IPS-20b (cell line): ENCODE results near the gene PTPRM.

ENCODE experiments used
- H3K27ac ChIP-seq: one replicate; pipeline ENCODE4 v1.5.1; 2013; ENCODE audit warnings: low read length
- H3K27me3 ChIP-seq: 2 replicates; pipeline ENCODE4 v1.6.1; 2013; ENCODE audit warnings: mild to moderate bottlenecking, low read length, inconsistent platforms; ENCODE audit not compliant: insufficient read depth
- H3K36me3 ChIP-seq: 2 replicates; pipeline ENCODE4 v1.6.1; 2013; ENCODE audit warnings: low read depth, mild to moderate bottlenecking, inconsistent platforms, low read length, moderate library complexity; ENCODE audit not compliant: insufficient read depth
- H3K4me1 ChIP-seq: 2 replicates; pipeline ENCODE4 v1.6.1; 2013; ENCODE audit warnings: mild to moderate bottlenecking, control low read depth, inconsistent platforms, low read length, moderate library complexity; ENCODE audit not compliant: insufficient read depth
- H3K4me3 ChIP-seq: 2 replicates; pipeline ENCODE4 v1.5.1; 2013; ENCODE audit warnings: mild to moderate bottlenecking, low read length, inconsistent platforms
- H3K9ac ChIP-seq: 2 replicates; pipeline ENCODE4 v1.6.1; 2013; ENCODE audit warnings: low read depth, mild to moderate bottlenecking, inconsistent platforms, low read length, moderate library complexity
- H3K9me3 ChIP-seq: 2 replicates; pipeline ENCODE4 v1.6.1; 2013; ENCODE audit warnings: mild to moderate bottlenecking, low read depth, low read length, inconsistent platforms; ENCODE audit not compliant: insufficient read depth

The PTPRM gene

DNA sequence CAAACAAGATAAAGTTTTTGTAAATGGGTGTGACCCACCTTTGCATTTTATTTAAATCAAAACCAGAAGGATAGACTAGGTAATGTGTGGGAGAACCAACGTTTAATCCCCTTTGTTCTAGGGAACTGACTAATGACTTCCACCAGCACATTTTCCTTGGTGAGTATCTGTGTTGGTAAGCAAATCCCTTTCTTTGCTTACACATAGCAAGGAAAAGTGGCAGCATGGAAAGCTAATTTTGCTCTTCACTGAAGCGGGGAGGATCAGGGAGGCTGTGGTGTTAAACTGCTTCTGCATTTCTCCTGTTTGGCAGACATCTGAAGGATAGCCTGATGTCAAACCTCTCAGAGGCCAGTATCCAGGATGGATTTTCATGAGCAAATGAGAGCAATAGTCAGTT, 331.1 kb downstream of the PTPRM start:
- H3K27ac ChIP-seq: no peak overlapping the region
- H3K9ac ChIP-seq: no peak overlapping the region
- 0 out of 2 replicates have a peak, but pooled peaks cover 9% of the 10 kb centered on the region for H3K4me1 ChIP-seq
- H3K36me3 ChIP-seq: no peaks in the 10 kb centered on the region
- H3K9me3 ChIP-seq: no peaks in the 10 kb centered on the region
- H3K4me3 ChIP-seq: no peak overlapping the region
- no peaks in the 10 kb centered on the region for H3K27me3 ChIP-seq

DNA sequence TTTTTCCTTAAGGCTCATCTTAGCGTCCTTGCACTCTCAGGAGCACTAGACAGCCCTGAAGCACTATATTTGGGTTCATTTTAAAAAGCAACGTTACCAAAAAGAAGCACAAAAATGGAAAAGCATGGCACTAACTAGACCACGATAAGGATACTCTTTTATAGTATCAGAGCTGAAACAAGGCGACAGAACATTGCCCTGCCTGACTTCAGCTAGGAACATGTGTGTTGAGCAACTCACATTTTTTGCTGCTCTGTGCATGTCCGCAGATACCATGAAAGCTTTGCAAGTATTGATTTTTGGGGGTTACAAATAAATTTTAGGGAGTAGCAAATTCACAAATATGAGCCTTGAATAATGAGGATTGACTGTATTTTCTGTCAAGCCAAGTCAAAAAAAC, 332.0 kb downstream of the PTPRM start:
- Histone ChIP-seq H3K4me3 (no peak overlapping the region), H3K9me3 (no peaks in the 10 kb centered on the region), H3K27ac (no peak overlapping the region), H3K36me3 (no peaks in the 10 kb centered on the region), H3K27me3 (no peaks in the 10 kb centered on the region), H3K9ac (no peak overlapping the region), H3K4me1 (0 out of 2 replicates have a peak, but pooled peaks cover 9% of the 10 kb centered on the region)

DNA sequence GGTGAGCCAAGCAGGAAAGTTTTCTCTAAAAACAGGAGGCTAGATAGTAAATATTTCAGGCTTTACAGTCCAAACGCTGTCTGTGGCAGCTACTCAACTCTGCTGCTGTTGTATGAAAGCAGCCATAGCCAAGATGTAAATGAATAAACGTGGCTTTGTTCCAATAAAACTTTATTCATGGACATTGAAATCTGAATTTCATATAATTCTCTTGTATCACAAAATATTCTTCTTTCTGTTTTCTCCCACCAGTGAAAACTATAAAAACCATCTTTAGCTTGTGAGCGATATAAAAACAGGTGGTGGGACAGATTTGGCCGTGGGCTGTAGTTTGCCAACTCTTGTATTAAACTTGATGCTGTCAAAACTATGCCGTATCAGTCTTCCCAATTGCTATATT, 333.0 kb downstream of the PTPRM start:
- Histone ChIP-seq H3K27me3 (no peaks in the 10 kb centered on the region), H3K4me3 (no peak overlapping the region), H3K9me3 (no peaks in the 10 kb centered on the region), H3K9ac (no peak overlapping the region), H3K36me3 (no peaks in the 10 kb centered on the region), H3K4me1 (0 out of 2 replicates have a peak, but pooled peaks cover 9% of the 10 kb centered on the region), H3K27ac (no peak overlapping the region)

DNA sequence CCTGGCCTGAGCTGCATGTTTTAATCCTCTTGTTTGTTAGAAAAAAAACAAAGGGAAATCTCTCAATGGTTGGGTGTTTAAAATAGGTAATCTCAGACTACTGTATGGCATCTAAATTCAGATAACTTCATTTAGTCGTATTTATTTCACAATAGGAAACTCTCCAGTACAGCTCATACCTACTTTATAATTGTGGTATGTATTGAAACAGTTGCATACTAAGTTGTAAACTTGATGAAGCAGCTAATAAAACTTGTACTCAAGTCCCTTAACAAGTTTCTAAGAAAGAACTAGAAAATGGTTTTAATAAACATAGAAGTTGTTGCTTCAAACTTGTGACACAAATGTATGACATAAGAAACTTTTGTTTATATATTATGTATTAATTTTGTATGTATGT, 334.5 kb downstream of the PTPRM start:
- no peaks in the 10 kb centered on the region for H3K36me3 ChIP-seq
- H3K27me3 ChIP-seq: no peaks in the 10 kb centered on the region
- no peak overlapping the region for H3K4me3 ChIP-seq
- H3K9ac ChIP-seq: no peak overlapping the region
- no peaks in the 10 kb centered on the region for H3K9me3 ChIP-seq
- H3K27ac ChIP-seq: no peak overlapping the region
- 0 out of 2 replicates have a peak, but pooled peaks cover 9% of the 10 kb centered on the region for H3K4me1 ChIP-seq

DNA sequence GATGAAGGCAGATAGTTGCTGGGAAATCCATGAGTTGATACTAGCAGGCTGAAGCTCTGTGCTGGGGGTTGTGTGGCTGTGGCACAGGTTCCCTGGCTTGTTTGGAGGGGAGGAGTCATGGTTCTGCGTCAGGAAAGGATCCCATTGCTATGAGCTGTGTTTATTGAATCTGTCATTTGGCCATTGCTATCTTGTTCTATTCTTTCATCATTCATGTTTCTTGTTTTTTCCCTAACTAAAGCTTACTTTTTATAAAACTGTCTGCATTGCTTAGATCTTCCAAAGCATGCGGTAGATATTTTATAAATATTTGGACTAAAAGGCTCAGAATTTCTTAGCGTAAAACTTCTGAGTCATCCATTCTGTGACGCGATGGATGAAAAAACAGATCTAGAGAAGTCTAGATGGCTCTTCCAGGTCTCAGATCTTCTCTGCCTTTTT, 335.3 kb downstream of the PTPRM start:
- Histone ChIP-seq H3K4me1 (0 out of 2 replicates have a peak, but pooled peaks cover 5% of the 10 kb centered on the region), H3K36me3 (no peaks in the 10 kb centered on the region), H3K4me3 (no peak overlapping the region), H3K9me3 (no peaks in the 10 kb centered on the region), H3K27ac (no peak overlapping the region), H3K27me3 (no peaks in the 10 kb centered on the region), H3K9ac (no peak overlapping the region)

DNA sequence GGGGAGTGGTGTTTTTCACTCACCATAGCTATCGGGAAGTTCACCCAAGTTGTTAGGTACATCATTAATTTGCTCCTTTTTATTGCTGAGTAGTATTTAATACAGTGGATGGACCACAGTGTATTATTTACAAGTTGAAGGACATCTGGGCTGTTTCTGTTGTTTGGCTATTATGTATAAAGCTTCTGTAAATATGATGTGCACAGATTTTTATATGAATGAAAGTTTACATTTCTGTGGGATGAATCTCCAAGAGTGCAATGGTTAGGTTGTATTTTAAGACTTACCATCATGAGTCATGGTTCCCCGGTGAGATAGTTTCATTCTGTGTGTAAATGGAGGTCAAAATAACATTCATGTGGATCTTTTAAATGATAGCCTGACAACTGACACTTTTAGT, 337.4 kb downstream of the PTPRM start:
- no peaks in the 10 kb centered on the region for H3K27me3 ChIP-seq
- no peaks in the 10 kb centered on the region for H3K4me1 ChIP-seq
- H3K9ac ChIP-seq: no peak overlapping the region
- H3K36me3 ChIP-seq: no peaks in the 10 kb centered on the region
- no peak overlapping the region for H3K27ac ChIP-seq
- no peak overlapping the region for H3K4me3 ChIP-seq
- H3K9me3 ChIP-seq: no peaks in the 10 kb centered on the region

DNA sequence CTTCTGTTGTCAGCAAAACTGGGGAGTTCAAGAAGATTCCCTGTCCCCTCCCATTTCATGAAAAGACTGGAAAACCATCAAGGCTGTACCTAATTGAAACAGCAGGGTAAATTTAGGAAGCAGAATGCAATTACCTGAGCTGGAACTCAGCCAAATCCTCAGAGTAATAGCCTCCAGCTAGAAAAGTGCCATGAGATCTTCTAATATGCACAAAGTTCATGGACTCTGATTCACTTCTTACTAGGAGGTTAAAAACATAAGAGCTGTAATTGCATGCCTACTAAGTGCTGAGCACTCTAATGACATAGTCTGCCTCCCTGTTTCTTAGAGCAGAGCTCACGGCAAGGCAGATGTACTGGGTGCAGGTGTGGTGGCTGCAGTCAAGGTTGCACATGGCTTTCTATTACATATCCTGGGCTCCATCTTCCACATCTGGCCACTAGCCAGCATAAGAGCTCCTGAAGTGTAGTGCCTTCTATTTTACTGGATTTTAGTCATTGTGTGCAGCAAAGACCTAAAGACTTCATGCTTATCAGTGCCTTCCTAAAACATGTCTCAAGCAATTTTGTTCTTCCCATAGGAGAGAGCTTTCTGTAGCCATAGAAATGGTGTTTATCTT, 341.7 kb downstream of the PTPRM start:
- H3K36me3 ChIP-seq: no peaks in the 10 kb centered on the region
- H3K27ac ChIP-seq: no peak overlapping the region
- no peaks in the 10 kb centered on the region for H3K9me3 ChIP-seq
- H3K9ac ChIP-seq: no peak overlapping the region
- H3K27me3 ChIP-seq: no peaks in the 10 kb centered on the region
- no peaks in the 10 kb centered on the region for H3K4me1 ChIP-seq
- no peak overlapping the region for H3K4me3 ChIP-seq

DNA sequence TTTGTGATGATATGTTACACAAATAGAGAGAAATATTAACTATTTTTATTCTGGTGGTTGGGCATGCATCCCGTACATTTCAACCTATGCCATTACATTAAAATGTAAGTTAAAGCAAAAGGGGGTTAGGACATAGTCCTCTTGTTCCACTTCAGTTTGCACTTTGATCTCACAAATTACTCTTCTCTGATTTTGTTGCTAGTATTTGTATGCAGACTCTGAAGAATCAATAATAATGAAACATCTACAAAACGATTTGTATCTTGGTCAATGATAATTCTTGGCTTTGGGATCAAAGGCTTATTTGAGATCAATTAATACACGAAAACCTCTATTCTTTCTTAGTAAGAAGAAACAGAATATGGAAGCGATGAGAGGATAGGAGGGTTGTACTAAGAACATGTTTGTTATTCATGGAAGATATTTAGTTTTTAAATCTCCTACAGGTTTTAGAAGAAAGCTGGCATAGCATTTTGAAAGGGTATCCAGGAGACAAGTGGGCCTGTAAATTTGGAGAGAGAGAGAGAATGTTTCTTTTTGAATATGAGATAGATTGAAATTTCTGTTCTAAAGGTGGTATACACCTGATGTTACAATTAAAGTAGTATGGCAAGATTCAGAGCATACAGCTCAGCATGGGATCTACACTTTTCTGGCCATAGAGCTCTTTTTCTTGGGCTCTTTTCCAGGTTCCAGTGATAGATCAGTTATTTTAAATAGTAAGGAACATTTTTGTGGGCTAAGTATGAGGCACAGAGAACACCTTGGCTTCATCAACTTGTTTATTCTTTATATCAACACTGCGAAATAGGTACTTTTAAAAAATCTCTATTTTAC, 347.9 kb downstream of the PTPRM start:
- Histone ChIP-seq H3K27ac (no peak overlapping the region), H3K4me3 (no peak overlapping the region)

DNA sequence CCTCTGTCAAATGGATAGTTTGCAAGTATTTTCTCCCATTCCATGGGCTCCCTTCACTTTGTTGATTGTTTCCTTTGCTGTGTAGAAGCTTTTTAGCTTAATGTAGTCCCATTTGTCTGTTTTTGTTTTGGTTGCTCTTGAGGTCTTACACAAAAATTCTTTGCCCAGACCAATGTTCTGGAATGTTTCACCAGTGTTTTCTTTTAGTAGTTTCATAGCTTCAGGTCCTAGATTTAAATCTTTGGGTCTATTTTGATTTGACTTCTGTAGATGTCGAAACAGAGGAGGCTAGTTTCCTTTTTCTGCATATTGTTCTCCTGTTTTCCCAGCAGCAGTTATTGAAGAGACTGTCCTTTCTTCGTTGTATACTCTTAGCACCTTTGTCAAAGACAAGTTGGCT, 351.6 kb downstream of the PTPRM start:
- Histone ChIP-seq H3K36me3 (no peaks in the 10 kb centered on the region), H3K9ac (no peak overlapping the region), H3K4me3 (no peak overlapping the region), H3K27ac (no peak overlapping the region), H3K4me1 (peaks cover 5% of the 10 kb centered on the region; the same call in 1 of the 2 replicates), H3K9me3 (no peaks in the 10 kb centered on the region), H3K27me3 (no peaks in the 10 kb centered on the region)

More for the DNA sequence above, 347.9 kb downstream of the PTPRM start:
- no peaks in the 10 kb centered on the region for H3K4me1 ChIP-seq
- H3K9ac ChIP-seq: no peak overlapping the region
- no peaks in the 10 kb centered on the region for H3K27me3 ChIP-seq
- H3K36me3 ChIP-seq: no peaks in the 10 kb centered on the region
- no peaks in the 10 kb centered on the region for H3K9me3 ChIP-seq

DNA sequence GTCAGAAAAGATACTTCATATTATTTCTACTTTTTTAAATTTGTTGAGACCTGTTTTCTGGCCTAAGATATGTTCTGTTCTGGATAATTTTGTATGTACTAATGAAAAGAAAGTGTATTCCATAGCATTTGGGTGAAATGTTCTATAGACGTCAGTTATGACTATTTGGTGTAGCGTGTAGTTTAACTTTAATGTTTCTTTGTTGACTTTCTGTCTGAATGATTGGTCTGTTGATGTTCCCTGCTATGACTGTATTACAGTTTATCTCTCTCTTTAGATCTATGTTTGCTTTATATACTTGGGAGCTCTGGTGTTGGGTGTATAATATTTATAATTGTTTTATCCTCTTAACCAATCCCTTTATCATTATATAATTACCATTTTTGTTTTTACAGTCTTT, 352.4 kb downstream of the PTPRM start:
- Histone ChIP-seq H3K9ac (no peak overlapping the region), H3K9me3 (no peaks in the 10 kb centered on the region), H3K4me1 (peaks cover 5% of the 10 kb centered on the region; the same call in 1 of the 2 replicates), H3K27me3 (no peaks in the 10 kb centered on the region), H3K36me3 (no peaks in the 10 kb centered on the region), H3K4me3 (no peak overlapping the region), H3K27ac (no peak overlapping the region)

DNA sequence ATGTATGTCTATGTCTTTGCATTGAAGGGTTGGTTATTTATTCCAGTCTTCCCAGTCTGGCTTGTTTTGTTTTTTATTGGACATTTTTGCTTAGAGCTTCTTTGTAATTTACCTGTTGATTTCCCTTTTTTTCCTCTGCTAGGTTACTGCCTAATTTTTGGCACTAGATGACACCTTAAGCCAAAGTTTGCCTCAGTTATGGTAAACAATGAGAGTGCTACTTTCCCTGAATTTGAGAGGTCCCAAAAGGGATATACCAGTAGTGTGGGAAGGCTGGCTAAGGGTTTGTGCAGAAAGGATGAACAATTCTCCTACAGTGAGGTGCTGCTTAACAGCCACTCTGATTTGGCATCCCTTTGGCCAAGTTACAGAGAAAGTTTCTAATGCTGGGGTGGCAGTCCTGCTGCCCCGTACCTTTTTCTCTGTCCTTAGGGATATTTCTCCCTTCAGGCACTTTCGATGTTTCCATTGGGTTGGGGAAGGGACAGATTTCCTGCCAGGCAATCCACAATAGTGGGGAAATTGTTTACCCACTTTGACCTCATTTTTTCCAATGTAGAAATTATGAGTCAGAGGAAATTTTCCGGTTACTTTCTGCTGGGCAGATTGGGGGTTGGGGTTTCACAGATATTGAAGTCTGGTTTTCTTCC, 354.9 kb downstream of the PTPRM start:
- Histone ChIP-seq H3K4me3 (no peak overlapping the region), H3K36me3 (no peaks in the 10 kb centered on the region), H3K9me3 (no peaks in the 10 kb centered on the region), H3K4me1 (peaks cover 5% of the 10 kb centered on the region; the same call in 1 of the 2 replicates), H3K27me3 (no peaks in the 10 kb centered on the region), H3K9ac (no peak overlapping the region), H3K27ac (no peak overlapping the region)
